HEK293 (cell line): ENCODE measurements around the gene SAMD13.

Source experiments
- CTCF ChIA-PET: fragments of 350-600 bp; formaldehyde crosslinking; extraction: SDS; loops from one replicate; lab custom pipeline; 2021; ENCODE audit warnings: antibody characterized with exemption; lab: Yijun Ruan, JAX
- POLR2A ChIA-PET: fragments of 300-600 bp; formaldehyde crosslinking; extraction: SDS; loops from one replicate; lab custom pipeline; 2020; ENCODE audit warnings: antibody characterized with exemption, inconsistent platforms; lab: Yijun Ruan, JAX
- H3K27ac ChIP-seq: fragments of 200-500 bp; sonication (Bioruptor generic); 2 replicates; pipeline ENCODE4 v1.5.1; 2014; ENCODE audit warnings: low read depth, low read length, control low read depth, inconsistent platforms; ENCODE audit errors: extremely low read depth
- H3K36me3 ChIP-seq, 2 experiments: fragments of 200-500 bp in 1 of 2; sonication (Bioruptor generic) in 1 of 2; 1 replicate in 1 of 2; 2 replicates in 1 of 2; pipeline ENCODE4 v1.5.1; 2014 to 2017; ENCODE audit warnings: inconsistent platforms in 2 of 2, low read length in 2 of 2; ENCODE audit not compliant: control insufficient read depth in 2 of 2, insufficient read depth in 1 of 2
- H3K4me1 ChIP-seq: fragments of 200-500 bp; sonication (Bioruptor generic); 2 replicates; pipeline ENCODE4 v1.5.1; 2014; ENCODE audit warnings: mild to moderate bottlenecking, low read length, inconsistent platforms; ENCODE audit not compliant: control insufficient read depth, insufficient read depth
- H3K4me3 ChIP-seq: 2 replicates; pipeline ENCODE4 v1.5.1; 2011; ENCODE audit warnings: low read depth, mild to moderate bottlenecking, control low read depth, low read length, moderate library complexity
- H3K9me3 ChIP-seq: fragments of 200-500 bp; sonication (Bioruptor generic); 2 replicates; pipeline ENCODE4 v1.5.1; 2014; ENCODE audit warnings: low read depth, low read length, inconsistent platforms; ENCODE audit not compliant: control insufficient read depth, insufficient read depth
- HOXC10 ChIP-seq: sonication (generic); formaldehyde crosslinking; IDR thresholded peaks from 2 replicates; pipeline ENCODE4 v1.8.1; 2023; ENCODE audit warnings: mild to moderate bottlenecking, missing genetic modification reagents
- KLF16 ChIP-seq: fragments of 450-650 bp; formaldehyde crosslinking; IDR thresholded peaks from 2 replicates; pipeline ENCODE4 v1.5.1; 2017; ENCODE audit warnings: missing biosample characterization, missing genetic modification characterization
- KLF9 ChIP-seq: fragments of 450-650 bp; formaldehyde crosslinking; IDR thresholded peaks from 2 replicates; pipeline ENCODE4 v1.5.1; 2016; ENCODE audit warnings: missing biosample characterization, missing genetic modification characterization, low read depth
- OVOL3 ChIP-seq: fragments of 450-650 bp; formaldehyde crosslinking; IDR thresholded peaks from 2 replicates; pipeline ENCODE4 v1.5.1; 2016; ENCODE audit warnings: missing biosample characterization, missing genetic modification characterization
- SP3 ChIP-seq: fragments of 450-650 bp; formaldehyde crosslinking; IDR thresholded peaks from 2 replicates; pipeline ENCODE4 v1.5.1; 2016; ENCODE audit warnings: missing biosample characterization, missing genetic modification characterization
- TRIM28 ChIP-seq: IDR thresholded peaks from 2 replicates; pipeline ENCODE4 v1.6.1; 2011; ENCODE audit warnings: low read length, control low read depth, borderline replicate concordance
- ZFP41 ChIP-seq: fragments of 450-650 bp; formaldehyde crosslinking; IDR thresholded peaks from 2 replicates; pipeline ENCODE4 v1.5.1; 2016; ENCODE audit warnings: missing biosample characterization, missing genetic modification characterization, borderline replicate concordance
- ZNF155 ChIP-seq: fragments of 450-650 bp; formaldehyde crosslinking; IDR thresholded peaks from 2 replicates; pipeline ENCODE4 v1.5.1; 2016; ENCODE audit warnings: missing biosample characterization, missing genetic modification characterization
- ZNF202 ChIP-seq: fragments of 450-650 bp; formaldehyde crosslinking; IDR thresholded peaks from 2 replicates; pipeline ENCODE4 v1.5.1; 2016; ENCODE audit warnings: missing biosample characterization, missing genetic modification characterization, borderline replicate concordance
- ZNF214 ChIP-seq: fragments of 450-650 bp; formaldehyde crosslinking; IDR thresholded peaks from 2 replicates; pipeline ENCODE4 v1.5.1; 2017; ENCODE audit warnings: missing biosample characterization, mild to moderate bottlenecking, missing genetic modification characterization, borderline replicate concordance
- ZNF280C ChIP-seq: fragments of 450-650 bp; formaldehyde crosslinking; IDR thresholded peaks from 2 replicates; pipeline ENCODE4 v1.5.1; 2016; ENCODE audit warnings: missing biosample characterization, missing genetic modification characterization
- ZNF37A ChIP-seq: fragments of 450-650 bp; IDR thresholded peaks from 2 replicates; pipeline ENCODE4 v1.5.1; 2018; ENCODE audit warnings: missing biosample characterization, missing genetic modification characterization
- ZNF473 ChIP-seq: fragments of 450-650 bp; formaldehyde crosslinking; IDR thresholded peaks from 2 replicates; pipeline ENCODE4 v1.5.1; 2017; ENCODE audit warnings: missing biosample characterization, missing genetic modification characterization
- ZNF549 ChIP-seq: fragments of 450-650 bp; IDR thresholded peaks from 2 replicates; pipeline ENCODE4 v1.5.1; 2018; ENCODE audit warnings: missing biosample characterization, missing genetic modification characterization, mild to moderate bottlenecking, inconsistent platforms, moderate library complexity
- ZNF585B ChIP-seq: fragments of 450-650 bp; formaldehyde crosslinking; IDR thresholded peaks from 2 replicates; pipeline ENCODE4 v1.5.1; 2016; ENCODE audit warnings: missing biosample characterization, missing genetic modification characterization
- ZNF600 ChIP-seq: fragments of 450-650 bp; formaldehyde crosslinking; IDR thresholded peaks from 2 replicates; pipeline ENCODE4 v1.5.1; 2016; ENCODE audit warnings: missing biosample characterization, missing genetic modification characterization
- ZNF654 ChIP-seq: fragments of 450-650 bp; formaldehyde crosslinking; IDR thresholded peaks from 2 replicates; pipeline ENCODE4 v1.5.1; 2016; ENCODE audit warnings: low read depth, missing biosample characterization, missing genetic modification characterization
- ZNF664 ChIP-seq: fragments of 450-650 bp; formaldehyde crosslinking; IDR thresholded peaks from 2 replicates; pipeline ENCODE4 v1.5.1; 2016; ENCODE audit warnings: missing biosample characterization, missing genetic modification characterization
- ZNF747 ChIP-seq: fragments of 450-650 bp; formaldehyde crosslinking; IDR thresholded peaks from 2 replicates; pipeline ENCODE4 v1.5.1; 2016; ENCODE audit warnings: missing biosample characterization, missing genetic modification characterization
- TF ChIP-seq, protein P1 (sequence below): fragments of 450-650 bp; formaldehyde crosslinking; IDR thresholded peaks from 2 replicates; pipeline ENCODE4 v1.5.1; 2016; ENCODE audit warnings: missing biosample characterization, missing genetic modification characterization
- TF ChIP-seq, protein P2 (sequence below): fragments of 450-650 bp; formaldehyde crosslinking; IDR thresholded peaks from 2 replicates; pipeline ENCODE4 v1.5.1; 2016; ENCODE audit warnings: missing biosample characterization, missing genetic modification characterization
- TF ChIP-seq, protein P3 (sequence below): fragments of 450-650 bp; formaldehyde crosslinking; IDR thresholded peaks from 2 replicates; pipeline ENCODE4 v1.5.1; 2016; ENCODE audit warnings: missing biosample characterization, missing genetic modification characterization

The SAMD13 gene

GRCh38 chr1:84370831-84371394 is 69.4 kb downstream of the SAMD13 start:
- CTCF ChIA-PET: interaction anchor here (0.6 kb wide), 1 partner anchor 258 kb away, joined by 3 read pairs; no protein-coding TSS in a partner anchor
- no peaks in the 10 kb centered on the region for H3K36me3 ChIP-seq

GRCh38 chr1:84373436-84374141 is 72.1 kb downstream of the SAMD13 start:
- TF ChIP-seq, protein P1, sequence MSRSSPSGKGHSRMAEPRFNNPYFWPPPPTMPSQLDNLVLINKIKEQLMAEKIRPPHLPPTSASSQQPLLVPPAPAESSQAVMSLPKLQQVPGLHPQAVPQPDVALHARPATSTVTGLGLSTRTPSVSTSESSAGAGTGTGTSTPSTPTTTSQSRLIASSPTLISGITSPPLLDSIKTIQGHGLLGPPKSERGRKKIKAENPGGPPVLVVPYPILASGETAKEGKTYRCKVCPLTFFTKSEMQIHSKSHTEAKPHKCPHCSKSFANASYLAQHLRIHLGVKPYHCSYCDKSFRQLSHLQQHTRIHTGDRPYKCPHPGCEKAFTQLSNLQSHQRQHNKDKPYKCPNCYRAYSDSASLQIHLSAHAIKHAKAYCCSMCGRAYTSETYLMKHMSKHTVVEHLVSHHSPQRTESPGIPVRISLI (tag by site-specific recombination): no peak
- TF ChIP-seq, protein P2, sequence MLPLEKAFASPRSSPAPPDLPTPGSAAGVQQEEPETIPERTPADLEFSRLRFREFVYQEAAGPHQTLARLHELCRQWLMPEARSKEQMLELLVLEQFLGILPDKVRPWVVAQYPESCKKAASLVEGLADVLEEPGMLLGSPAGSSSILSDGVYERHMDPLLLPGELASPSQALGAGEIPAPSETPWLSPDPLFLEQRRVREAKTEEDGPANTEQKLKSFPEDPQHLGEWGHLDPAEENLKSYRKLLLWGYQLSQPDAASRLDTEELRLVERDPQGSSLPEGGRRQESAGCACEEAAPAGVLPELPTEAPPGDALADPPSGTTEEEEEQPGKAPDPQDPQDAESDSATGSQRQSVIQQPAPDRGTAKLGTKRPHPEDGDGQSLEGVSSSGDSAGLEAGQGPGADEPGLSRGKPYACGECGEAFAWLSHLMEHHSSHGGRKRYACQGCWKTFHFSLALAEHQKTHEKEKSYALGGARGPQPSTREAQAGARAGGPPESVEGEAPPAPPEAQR (tag by site-specific recombination): no peak
- no peak for TF ChIP-seq ZNF654 (tag by site-specific recombination)
- no peak for TF ChIP-seq ZNF664
- no peak for TF ChIP-seq ZNF155
- no peak for TF ChIP-seq ZNF585B (tag by site-specific recombination)
- TF ChIP-seq HOXC10 (CRISPR knock-in tag): no peak
- TF ChIP-seq ZNF549 (tag by site-specific recombination): no peak
- no peak for TF ChIP-seq ZNF202 (tag by site-specific recombination)
- TF ChIP-seq ZNF214: no peak
- no peak for TF ChIP-seq ZNF473 (tag by site-specific recombination)
- TF ChIP-seq, protein P3, sequence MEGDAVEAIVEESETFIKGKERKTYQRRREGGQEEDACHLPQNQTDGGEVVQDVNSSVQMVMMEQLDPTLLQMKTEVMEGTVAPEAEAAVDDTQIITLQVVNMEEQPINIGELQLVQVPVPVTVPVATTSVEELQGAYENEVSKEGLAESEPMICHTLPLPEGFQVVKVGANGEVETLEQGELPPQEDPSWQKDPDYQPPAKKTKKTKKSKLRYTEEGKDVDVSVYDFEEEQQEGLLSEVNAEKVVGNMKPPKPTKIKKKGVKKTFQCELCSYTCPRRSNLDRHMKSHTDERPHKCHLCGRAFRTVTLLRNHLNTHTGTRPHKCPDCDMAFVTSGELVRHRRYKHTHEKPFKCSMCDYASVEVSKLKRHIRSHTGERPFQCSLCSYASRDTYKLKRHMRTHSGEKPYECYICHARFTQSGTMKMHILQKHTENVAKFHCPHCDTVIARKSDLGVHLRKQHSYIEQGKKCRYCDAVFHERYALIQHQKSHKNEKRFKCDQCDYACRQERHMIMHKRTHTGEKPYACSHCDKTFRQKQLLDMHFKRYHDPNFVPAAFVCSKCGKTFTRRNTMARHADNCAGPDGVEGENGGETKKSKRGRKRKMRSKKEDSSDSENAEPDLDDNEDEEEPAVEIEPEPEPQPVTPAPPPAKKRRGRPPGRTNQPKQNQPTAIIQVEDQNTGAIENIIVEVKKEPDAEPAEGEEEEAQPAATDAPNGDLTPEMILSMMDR: no peak
- TF ChIP-seq KLF16 (tag by site-specific recombination): no peak
- TF ChIP-seq KLF9 (tag by site-specific recombination): no peak
- no peak for TF ChIP-seq ZNF747 (tag by site-specific recombination)
- no peak for TF ChIP-seq ZNF280C (tag by site-specific recombination)
- no peak for TF ChIP-seq OVOL3 (tag by site-specific recombination)
- TF ChIP-seq TRIM28: no peak
- no peak for TF ChIP-seq SP3 (tag by site-specific recombination)
- ChIA-PET POLR2A (no interaction called here), CTCF (no interaction called here)
- no peaks in the 10 kb centered on the region for H3K9me3 ChIP-seq
- H3K4me1 ChIP-seq: 0 out of 2 replicates have a peak, but pooled peaks cover 2% of the 10 kb centered on the region
- H3K36me3 ChIP-seq: no peaks in the 10 kb centered on the region
- no peak overlapping the region for H3K4me3 ChIP-seq
- H3K27ac ChIP-seq: no peak overlapping the region

More at GRCh38 chr1:84370831-84371394, 69.4 kb downstream of the SAMD13 start:
- TF ChIP-seq ZNF600 (tag by site-specific recombination) (no peak), ZFP41 (tag by site-specific recombination) (no peak), ZNF37A (tag by site-specific recombination) (no peak)
- TF ChIP-seq, all 188 proteins: peak for 0
- 0 out of 2 replicates have a peak, but pooled peaks cover 2% of the 10 kb centered on the region for H3K4me1 ChIP-seq
- POLR2A ChIA-PET: no interaction called here
- H3K27ac ChIP-seq: no peak overlapping the region
- no peaks in the 10 kb centered on the region for H3K9me3 ChIP-seq
- no peak overlapping the region for H3K4me3 ChIP-seq
